HG03159 (cell line): Measurements from ENCODE around the gene LRP1.

Experiments used
- ATAC-seq: cut with Tn5 transposase; IDR thresholded peaks from one replicate; pipeline ENCODE4 v1.9.1; 2021; ENCODE audit warnings: mild to moderate bottlenecking, moderate library complexity; ENCODE audit not compliant: unreplicated experiment

The LRP1 gene

DNA sequence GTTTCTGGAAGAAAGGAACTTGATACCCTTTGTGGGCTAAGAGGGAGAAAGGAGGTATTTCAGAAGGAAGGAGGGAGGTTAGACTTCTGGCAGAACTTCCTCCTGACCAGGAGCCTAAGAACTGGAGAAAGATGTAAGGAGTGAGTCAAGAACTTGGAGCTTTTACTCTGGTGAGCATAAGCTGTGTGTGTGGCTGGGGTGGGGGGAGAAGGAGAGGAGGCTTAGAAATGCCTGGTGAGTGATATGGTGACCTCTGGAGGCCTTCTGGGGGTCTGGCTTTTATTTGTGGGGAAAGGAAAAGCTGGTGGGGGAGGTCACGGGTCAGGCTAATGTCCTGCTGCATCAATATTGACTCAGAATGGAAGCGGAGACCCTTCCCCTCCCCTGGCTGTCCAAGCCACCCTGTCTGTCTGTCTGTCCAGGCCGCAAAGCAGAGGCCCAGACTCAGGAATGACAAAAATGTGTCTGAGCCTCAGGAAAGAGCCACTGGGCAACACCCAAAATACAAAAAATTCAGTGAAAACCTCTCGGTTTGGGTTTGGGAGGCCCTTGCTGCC, 4.8 kb downstream of the LRP1 start:
- no peak for ATAC-seq

DNA sequence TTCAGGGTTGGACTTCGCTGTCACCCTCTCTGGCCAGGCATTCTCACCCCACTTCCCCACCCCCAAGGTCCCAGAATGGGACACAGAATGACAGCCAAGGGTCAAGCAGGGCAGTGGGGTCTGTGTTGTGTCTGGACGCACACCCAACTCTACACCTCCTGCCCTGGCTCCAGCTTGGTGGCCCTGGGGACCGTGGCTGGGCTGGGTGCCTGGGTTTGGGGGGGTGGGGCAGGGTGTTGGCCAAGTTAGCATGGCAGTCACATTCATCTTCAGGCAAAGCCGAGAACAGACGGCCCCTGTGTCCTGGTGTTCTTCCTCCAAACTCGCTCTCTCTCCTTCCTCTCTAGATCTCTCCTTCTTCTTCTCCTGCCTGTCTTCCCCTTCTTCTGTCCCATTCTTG, 5.6 kb downstream of the LRP1 start:
- no peak for ATAC-seq

DNA sequence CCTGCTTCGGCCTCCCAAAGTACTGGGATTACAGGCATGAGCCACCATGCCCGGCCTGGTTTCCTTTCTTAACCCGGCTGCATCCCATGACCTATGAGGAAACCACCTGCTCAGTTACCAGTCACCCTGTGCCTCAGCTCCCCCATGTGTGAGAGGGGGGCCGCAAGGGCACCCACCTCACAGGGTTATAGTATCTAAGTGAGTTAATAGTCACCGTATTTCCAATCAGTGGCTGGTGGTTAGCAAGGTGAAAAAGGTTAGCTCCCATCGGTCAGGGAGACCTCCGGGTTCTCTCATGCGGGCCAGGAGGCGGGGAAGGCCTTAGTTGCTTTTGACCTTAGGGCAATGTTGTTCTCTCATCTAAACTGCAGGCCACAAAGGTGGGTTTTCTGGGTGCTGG, 6.7 kb downstream of the LRP1 start:
- no peak for ATAC-seq

DNA sequence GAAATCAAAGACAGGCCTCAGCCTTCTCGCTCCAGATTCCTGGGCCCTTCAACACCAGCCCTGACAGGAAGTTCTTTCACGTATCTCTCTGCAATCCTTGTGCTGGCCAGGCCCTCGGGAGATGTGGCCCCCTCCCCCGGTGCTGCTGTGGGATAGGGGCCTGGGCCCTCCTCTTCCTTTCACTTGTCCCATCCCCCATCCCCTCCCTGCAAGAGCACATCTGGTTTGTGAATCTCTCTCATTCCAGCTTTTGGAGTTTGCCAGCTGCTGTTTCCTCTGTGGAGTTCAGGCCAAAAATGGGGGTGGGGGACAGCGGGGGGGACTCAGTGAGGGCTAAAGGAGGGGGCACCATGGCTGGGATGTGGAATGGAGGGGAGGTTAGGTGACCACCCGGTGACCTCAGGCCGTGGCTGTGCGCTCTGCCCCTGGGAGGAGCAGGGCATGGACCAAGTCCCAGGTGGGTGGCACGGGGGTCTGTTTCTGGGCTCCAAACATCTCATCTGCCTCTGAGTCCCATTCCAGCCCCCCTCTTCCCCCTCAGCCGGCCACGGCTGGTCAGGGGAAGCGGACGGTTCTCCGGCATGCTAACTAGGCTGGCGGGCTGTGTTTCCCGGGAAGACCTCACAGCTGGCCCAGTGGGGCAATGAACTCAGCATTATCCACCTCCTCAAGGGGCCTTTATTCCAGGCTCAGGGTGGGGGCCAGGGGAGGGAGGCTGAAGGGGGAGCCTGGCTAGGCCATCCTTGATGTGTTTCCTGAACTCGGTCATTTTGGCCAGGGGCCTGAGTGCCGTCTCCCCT, 7.4 kb downstream of the LRP1 start:
- ATAC-seq: no peak

DNA sequence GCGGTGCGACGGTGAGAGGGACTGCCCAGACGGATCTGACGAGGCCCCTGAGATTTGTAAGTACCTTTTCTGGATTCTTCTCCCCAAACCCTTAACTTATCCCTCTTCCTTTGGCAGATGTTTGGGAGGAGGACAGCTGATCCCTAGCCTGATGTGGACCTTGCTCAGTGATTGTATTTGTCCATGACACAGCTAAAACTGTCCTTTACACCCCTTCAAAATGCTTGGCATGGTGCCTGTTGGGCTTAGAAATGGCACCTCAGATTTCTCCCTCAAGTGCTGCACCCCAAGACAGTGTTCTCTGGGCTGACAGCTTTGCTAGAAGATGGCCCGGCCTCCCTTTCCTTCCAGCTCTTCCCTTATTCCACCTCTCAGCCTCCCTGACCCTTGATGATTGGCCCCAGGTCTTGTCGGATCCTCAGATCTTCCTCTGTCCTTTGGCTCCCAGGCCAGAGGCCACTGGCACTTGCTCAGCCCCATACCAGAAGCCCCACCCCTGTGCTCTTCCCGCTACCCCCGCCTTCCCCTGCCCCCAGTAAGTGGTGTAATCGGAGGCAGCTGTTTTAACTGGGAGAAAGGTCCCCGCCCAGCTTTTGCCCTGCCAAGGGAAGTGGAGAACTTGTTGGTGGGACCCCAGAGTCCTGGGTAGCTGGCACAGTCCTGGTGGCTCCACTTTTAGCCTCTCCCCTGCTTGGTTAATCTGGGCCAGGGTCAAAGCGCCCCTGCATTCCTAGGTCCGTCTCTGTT, 10.4 kb downstream of the LRP1 start:
- no peak for ATAC-seq

DNA sequence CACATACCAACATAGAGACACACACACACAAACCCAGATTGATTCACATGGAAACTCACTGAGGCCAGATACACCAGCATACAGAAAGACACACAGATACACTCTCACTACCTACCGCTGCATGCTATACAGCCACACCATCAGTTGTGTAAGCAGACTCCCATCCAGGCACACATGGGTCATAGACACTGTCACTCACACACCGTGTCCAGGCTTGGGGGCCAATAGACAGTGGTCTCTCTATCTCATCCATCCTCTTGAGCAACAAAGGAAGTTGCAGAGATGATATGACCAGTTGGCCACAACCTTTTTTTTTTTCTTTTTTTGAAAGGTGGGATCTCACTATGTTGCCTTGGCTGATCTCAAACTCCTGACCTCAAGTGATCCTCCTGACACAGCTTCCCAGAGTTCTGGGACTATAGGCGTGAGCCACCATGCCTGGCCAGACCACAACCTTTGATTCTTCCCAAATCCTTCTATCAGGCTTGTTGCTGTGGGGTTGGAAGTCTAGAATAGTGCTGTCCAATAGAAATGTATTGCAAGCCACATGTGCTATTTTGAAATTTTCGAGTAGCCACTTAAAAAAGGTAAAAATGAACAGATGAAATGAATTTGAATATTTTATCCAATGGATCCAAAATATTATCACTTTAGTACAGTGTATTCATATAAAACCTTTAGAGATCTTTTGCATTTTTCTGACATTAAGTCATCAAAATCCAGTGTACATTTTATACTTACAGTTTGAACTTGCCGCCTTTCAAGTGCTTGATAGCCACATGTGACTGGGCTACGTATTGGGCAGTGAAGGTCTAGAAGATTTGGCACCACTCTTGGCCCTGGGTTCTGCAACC, 11.7 kb downstream of the LRP1 start:
- no peak for ATAC-seq

DNA sequence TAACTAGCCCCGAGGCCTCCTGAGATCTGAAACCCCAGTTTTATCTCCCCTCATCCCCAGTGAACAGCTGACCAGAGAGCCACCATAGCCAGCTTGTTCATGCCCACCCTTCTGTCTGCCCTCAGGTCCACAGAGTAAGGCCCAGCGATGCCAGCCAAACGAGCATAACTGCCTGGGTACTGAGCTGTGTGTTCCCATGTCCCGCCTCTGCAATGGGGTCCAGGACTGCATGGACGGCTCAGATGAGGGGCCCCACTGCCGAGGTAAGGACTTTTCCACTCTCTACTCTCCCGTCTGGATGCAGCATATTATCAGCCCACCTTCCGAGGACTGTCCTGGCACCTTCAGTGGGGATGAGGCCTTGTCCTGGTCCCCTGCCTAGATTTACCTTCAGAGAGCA, 13.0 kb downstream of the LRP1 start:
- no peak for ATAC-seq

DNA sequence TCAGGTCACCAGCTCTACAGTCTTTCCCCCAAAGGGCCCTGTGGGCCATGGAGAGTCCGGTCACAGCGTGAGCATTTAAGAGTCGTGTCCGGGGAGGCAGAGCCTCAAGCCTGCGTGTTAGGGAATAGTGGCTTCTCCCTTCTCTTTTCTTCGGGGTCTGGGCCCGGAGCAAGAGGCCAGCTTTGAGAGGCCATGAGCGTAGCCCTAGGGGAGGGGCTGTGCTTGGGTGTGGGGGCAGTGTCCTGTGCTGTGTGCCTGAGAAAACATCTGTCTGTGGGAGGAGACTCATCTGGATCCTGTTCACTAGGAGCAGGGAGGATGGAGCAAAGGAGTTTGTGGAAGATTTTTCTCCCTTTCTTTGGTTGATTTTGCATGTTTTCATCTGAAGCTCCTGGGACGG, 13.8 kb downstream of the LRP1 start:
- no peak for ATAC-seq

DNA sequence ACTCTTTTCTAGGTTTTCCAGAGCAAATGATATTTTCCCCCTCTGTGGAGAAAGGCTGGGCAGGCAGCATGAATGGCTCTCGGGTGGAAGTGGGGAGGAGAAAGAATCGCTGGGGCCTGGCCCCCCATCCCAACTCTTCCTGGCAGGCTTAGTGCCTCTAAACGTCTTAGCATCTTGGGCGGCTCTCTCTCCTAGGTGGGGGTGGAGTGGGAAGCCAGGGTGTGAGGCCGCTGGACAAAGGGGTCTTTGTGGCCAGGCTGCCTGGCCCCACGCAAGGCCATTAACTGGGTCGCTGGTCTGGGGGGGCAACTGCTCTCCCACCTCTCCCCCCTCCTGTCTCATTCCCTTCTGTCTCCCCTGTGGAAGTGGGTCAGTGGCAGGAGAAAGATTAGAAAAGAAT, 14.4 kb downstream of the LRP1 start:
- ATAC-seq: no peak

DNA sequence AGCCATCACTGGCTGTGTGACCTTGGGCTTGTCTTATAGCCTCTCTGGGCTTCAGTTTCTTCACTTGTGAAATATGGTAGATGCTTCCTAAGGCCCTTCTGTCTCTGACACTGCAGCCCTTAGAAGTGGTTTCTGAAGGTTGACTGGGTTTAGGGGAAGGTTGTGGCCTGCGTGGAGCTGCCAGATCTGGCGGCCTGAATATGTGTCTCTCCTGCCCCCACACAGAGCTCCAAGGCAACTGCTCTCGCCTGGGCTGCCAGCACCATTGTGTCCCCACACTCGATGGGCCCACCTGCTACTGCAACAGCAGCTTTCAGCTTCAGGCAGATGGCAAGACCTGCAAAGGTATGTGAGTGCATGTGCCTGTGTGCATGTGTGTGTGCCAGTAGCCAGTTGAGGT, 15.2 kb downstream of the LRP1 start:
- no peak for ATAC-seq

DNA sequence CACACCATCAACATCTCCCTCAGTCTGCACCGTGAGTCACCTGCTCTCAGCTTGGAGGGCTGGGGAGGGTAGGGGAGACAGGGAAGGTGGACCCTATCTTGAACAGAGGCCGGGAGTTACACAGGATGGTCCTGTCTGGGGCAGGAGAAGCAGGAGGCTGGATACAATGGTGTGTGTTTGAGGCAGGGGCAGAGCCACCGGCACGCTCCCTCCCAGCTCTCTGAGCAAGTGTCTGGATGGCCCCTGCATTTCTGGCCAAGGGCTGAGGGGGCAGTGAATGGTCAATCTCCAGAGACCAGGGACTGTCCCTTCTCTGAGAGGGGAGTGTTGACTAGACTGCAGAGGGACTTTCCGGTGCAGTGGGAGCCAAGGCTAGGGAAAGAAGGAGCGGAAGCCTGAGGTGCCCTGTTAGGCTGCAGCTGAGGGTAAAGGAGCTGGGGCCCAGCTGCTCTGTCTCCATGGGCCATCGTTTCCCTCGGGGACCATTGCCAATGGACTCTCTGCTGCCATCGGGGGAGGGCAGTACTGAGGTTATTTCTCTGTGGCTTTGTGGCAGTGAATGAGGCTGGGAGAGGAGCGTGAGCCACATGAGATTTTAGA, 17.3 kb downstream of the LRP1 start:
- no peak for ATAC-seq

DNA sequence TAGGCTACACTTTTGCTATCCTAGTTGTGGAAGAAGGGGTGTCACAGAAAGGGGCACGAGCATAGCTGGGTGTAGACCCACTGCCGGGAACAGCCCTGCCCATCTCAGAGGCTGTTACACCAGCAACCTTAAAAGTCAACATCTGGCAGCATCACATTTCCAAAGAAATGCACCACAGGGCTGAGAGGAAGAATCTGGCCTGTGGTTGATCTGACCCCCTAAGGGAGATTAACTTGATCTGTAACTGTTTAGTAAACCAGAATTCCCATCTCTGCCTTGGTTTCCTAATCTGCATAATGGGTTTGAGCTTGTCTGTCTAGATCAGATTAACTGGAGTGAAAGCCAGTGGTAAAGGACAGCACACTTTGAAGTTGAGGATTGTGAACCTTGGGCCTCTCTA, 17.8 kb downstream of the LRP1 start:
- no peak for ATAC-seq

DNA sequence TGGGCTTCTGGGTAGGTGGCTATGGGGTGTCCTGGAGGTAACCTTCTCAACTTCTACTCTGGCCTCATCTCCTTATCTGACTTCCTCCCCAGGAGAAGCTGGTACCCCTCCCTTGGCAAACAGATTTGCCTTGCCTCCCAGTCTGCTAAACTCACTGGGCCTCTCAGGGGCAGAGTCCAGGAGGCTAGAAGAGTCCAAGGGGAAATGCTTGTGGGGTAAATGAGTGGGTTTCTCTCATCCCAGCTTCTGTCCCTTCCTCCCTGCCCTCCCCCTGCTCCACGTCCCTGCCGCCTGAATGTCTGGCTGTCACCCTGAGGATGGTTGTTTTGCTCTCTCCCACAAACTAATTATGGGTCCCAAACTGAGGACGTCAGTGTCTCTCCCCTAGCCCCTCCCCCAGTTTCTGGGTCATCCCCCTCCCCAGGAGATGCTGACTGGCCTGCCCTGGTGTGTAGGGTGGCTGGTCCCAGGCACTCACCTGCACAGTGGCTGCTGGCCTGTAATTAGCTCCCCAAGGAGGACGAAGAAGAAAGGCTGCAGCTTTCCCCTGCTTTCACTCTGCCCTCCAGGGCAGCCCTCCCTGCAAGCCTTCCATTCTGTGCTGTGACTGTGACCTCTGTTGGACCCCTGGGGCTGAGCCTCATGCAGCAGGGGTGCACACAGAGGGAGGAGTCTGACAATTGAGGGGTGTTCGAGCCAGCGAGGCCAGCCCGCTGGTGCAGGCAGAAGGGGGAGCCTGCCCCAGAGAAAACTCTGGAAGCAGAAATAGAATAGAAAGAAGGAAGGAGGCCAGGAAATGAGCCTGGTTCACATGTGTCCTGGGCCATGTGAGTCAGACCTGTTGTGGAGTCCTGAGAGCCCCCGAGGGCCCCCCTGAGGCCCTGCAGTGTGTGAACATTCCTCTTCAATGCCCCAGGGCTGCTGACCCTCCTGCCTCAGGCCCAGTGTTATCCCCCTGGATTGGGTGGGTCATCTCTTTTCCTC, 19.0 kb downstream of the LRP1 start, which contains the start of gene LRP1-AS:
LRP1-AS (minus strand) TSS at position 659 of the 984 bp plus-strand sequence.
- no peak for ATAC-seq

DNA sequence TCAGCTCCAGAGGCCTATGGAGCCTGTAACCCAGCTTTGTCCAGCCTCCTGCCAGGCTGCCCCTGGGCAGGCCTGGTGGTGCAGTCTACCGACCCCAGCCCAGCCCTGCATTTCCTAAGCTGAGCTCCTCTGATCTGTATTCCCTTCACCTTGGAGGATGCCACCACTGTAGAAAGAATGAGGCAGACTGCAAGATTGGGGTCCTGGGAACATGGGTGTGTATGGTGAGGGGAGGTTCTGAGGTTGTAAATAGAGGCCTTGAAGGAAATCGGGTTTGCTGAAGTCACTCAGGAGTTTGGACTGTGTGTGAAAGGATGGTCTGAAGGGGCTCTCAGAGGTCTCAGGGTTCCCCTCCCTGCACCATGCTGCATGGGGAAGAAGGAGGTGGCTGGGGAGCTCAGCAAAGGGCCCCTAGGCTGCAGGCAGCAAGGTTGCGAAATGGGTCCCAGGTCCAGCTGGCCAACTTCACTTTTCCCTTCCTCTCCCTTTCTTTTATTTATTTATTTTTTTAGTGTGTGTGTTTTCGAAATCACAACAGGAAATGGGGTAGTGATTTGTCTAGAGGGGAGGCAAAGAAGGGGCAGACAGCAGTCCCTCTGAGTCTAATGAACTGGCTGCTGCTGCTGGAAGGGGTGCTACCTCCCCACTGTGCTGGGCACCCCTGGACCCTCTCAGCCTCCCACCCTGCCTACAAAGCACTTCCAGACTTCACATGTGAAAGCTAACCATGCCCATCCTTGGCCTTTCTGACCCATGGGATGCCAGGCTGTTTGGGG, 20.4 kb downstream of the LRP1 start:
- ATAC-seq: no peak

DNA sequence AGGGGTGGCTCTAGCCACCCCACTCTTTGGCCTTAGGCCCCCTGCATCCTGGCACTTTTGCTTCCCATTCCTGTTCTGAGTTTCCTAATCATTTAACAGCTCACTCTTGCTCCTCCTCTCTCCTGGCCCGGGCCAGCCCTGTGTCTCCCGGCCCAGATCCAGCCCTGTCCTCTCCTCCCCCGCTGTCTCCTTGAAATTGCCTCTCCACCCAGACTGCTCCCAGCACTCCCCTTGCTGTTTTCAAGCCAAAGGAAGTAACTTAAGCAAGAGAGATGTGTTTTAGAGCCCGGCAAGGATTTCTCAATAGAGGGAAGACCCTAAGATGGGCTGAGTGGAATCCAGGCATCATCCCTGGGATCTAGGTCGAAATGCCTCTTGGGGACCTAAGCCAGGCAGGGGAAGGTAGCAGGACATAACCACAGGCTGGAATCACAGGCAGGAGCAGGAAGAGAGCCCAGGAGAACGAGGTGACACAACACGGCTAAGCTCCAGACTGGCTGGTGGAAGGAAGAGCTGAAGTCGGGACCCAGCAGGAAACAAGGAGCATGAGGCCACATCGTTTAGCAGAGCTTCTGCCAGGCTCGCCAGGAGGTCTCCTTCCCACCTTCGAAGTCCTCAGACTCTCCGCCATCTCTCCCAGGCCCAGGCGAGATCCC, 21.1 kb downstream of the LRP1 start:
- no peak for ATAC-seq

DNA sequence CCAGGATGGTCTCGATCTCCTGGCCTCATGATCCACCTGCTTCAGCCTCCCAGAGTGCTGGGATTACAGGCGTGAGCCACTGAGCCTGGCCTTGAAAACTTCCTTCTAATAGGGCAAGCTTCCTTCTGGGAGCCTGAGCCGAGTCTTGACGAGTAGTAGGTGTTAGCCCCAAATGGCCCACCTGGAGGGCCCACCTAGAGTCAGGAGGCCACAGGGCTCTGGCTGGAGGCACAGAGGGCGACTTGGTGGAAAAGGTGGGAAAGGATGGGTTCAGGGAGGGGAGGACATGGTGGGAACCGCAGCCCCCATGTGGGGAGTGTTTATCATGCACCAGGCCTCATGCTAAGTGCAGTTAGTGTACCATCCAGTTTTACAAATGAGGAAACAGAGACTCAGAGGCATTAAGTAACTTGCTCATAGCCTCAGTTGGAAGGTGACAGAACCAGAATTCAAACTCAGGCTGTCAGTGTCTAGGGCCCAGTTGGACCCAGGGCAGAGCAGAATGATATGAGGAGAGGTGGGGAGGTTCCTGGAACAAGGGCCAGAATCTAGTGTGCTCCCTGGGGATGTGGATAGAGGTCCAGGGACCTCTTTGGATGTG, 22.2 kb downstream of the LRP1 start:
- ATAC-seq: no peak

DNA sequence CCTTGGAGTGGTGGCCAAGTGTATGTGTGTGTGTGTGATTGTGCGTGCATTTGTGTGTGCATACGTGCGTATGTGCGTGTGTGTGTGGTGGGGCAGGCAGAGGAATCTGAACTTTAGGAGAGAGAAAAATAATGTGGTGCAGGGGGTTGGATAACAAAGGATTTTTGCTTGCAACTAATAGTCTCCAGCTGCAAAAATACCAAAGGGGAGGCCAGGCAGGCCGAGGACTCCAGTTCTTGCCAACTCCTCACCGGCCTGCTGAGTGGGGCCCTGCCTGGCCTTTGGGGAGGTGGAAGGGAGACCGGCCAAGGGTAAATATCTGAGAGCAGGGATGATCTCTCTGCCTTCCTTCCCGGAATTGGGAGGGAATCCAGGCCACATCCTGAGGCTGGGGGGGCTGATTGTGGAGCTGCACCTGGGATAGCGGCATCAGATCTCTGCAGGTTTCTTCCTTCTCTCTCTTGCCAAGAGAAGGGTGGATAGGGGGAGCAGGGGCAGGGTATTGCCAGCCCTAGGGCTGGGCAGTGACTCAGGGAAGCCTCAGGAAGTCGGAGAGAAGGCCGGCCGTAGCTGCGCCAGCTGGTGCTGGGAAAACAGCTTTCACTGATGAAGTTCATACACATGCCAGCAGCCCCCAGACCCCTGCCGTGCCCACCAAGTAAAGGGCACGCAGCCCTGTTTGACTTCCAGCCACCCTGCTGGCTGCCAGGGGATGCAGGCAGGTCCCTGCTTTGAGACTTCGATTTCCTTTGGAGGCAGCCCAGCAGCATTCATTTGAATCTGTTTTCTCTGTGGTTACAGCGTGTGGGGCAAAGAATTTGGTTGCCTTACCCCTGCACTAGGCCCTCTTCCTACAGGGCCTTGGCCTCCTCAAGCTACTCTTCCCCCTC, 23.7 kb downstream of the LRP1 start:
- ATAC-seq: no peak
